ENCODE results near the gene COP1.

The COP1 gene

DNA sequence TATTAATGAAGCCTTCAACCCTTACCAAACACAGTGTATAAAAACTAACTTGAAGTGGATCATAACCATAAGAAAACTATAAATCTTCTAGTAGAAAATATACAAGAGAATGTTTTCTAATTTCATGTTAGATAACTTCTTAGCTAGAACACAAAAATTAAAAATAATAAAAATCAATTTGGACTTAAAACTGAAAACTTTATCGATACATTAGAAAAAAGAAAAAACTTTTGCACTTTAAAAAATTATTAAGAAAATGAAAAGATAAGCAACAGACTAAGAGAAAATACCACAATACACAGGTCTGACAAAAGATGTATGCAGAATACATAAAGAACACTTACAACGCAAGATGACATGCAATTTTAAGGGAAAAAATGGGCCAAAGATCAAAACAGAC, 8.7 kb downstream of the COP1 start:
- H3K4me2 ChIP-seq (ENCODE audit: insufficient read depth, low read length) = no peak overlapping the region
- DNase-seq (no peak), ATAC-seq (ENCODE audit: insufficient read depth, low read depth) (no peak)
- no peak overlapping the region for H3K4me3 ChIP-seq (ENCODE audit: low read depth in 1 of 2, low read length in 2 of 2)
- H3K27ac ChIP-seq (ENCODE audit: low read length) = no peak overlapping the region
- no peaks in the 10 kb centered on the region for H3K27me3 ChIP-seq (ENCODE audit: insufficient read depth, low read length, poor library complexity)
- H3K4me1 ChIP-seq (ENCODE audit: insufficient read depth, low read length) = peaks cover 19% of the 10 kb centered on the region
- no peak overlapping the region for H2AFZ ChIP-seq (ENCODE audit: low read depth, low read length)
- H3K79me2 ChIP-seq (ENCODE audit: insufficient read depth, low read length) = peaks cover 100% of the 10 kb centered on the region
- no peak for TF ChIP-seq EZH2 (IDR thresholded peaks at IDR 0.05; ENCODE audit: borderline replicate concordance, low read depth, low read length, severe bottlenecking)
- TF ChIP-seq, protein P1, sequence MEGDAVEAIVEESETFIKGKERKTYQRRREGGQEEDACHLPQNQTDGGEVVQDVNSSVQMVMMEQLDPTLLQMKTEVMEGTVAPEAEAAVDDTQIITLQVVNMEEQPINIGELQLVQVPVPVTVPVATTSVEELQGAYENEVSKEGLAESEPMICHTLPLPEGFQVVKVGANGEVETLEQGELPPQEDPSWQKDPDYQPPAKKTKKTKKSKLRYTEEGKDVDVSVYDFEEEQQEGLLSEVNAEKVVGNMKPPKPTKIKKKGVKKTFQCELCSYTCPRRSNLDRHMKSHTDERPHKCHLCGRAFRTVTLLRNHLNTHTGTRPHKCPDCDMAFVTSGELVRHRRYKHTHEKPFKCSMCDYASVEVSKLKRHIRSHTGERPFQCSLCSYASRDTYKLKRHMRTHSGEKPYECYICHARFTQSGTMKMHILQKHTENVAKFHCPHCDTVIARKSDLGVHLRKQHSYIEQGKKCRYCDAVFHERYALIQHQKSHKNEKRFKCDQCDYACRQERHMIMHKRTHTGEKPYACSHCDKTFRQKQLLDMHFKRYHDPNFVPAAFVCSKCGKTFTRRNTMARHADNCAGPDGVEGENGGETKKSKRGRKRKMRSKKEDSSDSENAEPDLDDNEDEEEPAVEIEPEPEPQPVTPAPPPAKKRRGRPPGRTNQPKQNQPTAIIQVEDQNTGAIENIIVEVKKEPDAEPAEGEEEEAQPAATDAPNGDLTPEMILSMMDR (IDR thresholded peaks at IDR 0.05; ENCODE audit: borderline replicate concordance, extremely low read depth, low read length, poor library complexity, severe bottlenecking) = no peak
- H4K20me1 ChIP-seq (ENCODE audit: insufficient read depth, low read length) = peaks cover 74% of the 10 kb centered on the region
- peaks cover 4% of the 10 kb centered on the region; the same call in 1 of the 2 replicates for H3K36me3 ChIP-seq (ENCODE audit: insufficient read depth, low read length)
- no peaks in the 10 kb centered on the region for H3K9me3 ChIP-seq (ENCODE audit: insufficient read depth, low read length, severe bottlenecking)
- H3K9ac ChIP-seq (ENCODE audit: low read depth, low read length) = no peak overlapping the region

DNA sequence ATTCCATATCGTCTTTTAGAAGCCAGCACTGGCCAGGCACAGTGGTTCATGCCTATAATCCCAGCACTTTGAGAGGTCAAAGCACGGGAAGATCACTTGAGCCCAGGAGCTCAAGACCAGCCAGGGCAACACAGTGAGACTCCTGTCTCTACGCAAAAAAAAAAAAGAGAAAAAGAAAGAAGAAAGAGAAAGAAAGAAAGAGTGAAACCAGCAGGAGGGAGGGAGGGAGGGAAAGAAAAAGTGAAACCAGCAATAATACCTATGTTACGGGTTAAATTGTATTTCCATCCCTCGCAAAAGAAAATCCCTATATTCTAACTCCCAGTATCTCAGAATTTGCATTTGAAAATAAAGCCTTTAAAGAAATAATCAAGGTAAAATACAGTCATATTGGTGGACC, 10.4 kb downstream of the COP1 start:
- H4K20me1 ChIP-seq (ENCODE audit: insufficient read depth, low read length) = peaks cover 76% of the 10 kb centered on the region
- H3K4me3 ChIP-seq (ENCODE audit: low read depth in 1 of 2, low read length in 2 of 2) = no peak overlapping the region
- 0 out of 3 replicates have a peak, but pooled peaks have one; percentile 14 for ATAC-seq (ENCODE audit: insufficient read depth, low read depth)
- no peaks in the 10 kb centered on the region for H3K9me3 ChIP-seq (ENCODE audit: insufficient read depth, low read length, severe bottlenecking)
- DNase-seq = no peak
- H2AFZ ChIP-seq (ENCODE audit: low read depth, low read length) = no peak overlapping the region
- H3K4me2 ChIP-seq (ENCODE audit: insufficient read depth, low read length) = peak overlapping the region; percentile 7; the same call in 1 of the 2 replicates
- peaks cover 4% of the 10 kb centered on the region; the same call in 1 of the 2 replicates for H3K36me3 ChIP-seq (ENCODE audit: insufficient read depth, low read length)
- no peak overlapping the region for H3K9ac ChIP-seq (ENCODE audit: low read depth, low read length)
- H3K4me1 ChIP-seq (ENCODE audit: insufficient read depth, low read length) = peaks cover 10% of the 10 kb centered on the region
- H3K27me3 ChIP-seq (ENCODE audit: insufficient read depth, low read length, poor library complexity) = no peaks in the 10 kb centered on the region
- H3K79me2 ChIP-seq (ENCODE audit: insufficient read depth, low read length) = peaks cover 100% of the 10 kb centered on the region
- no peak for TF ChIP-seq EZH2 (IDR thresholded peaks at IDR 0.05; ENCODE audit: borderline replicate concordance, low read depth, low read length, severe bottlenecking)
- TF ChIP-seq, protein P1 (IDR thresholded peaks at IDR 0.05; ENCODE audit: borderline replicate concordance, extremely low read depth, low read length, poor library complexity, severe bottlenecking) = no peak
- no peak overlapping the region for H3K27ac ChIP-seq (ENCODE audit: low read length)

DNA sequence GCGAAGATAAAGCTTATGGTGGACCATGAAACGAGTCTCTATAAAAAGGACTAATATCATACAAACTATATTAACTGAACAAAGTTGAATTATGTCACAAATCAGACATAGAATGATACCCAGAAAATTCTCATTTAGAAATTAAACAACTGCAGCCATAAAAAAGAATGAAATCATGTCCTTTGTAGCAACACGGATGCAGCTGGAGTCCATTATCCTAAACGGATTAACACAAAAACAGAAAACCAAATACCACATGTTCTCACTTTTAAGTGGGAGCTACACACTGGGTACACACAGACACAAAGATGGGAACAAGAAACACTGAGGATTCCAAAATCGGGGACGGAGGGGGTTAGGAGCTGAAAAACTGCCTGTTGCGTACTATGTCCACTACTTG, 11.5 kb downstream of the COP1 start:
- Histone ChIP-seq H3K36me3 (ENCODE audit: insufficient read depth, low read length) (peaks cover 4% of the 10 kb centered on the region; the same call in 1 of the 2 replicates), H4K20me1 (ENCODE audit: insufficient read depth, low read length) (peaks cover 75% of the 10 kb centered on the region), H3K9ac (ENCODE audit: low read depth, low read length) (no peak overlapping the region), H3K79me2 (ENCODE audit: insufficient read depth, low read length) (peaks cover 100% of the 10 kb centered on the region), H3K4me1 (ENCODE audit: insufficient read depth, low read length) (peaks cover 10% of the 10 kb centered on the region), H3K27ac (ENCODE audit: low read length) (no peak overlapping the region), H3K4me3 (ENCODE audit: low read depth in 1 of 2, low read length in 2 of 2) (no peak overlapping the region), H3K4me2 (ENCODE audit: insufficient read depth, low read length) (no peak overlapping the region), H3K27me3 (ENCODE audit: insufficient read depth, low read length, poor library complexity) (no peaks in the 10 kb centered on the region), H3K9me3 (ENCODE audit: insufficient read depth, low read length, severe bottlenecking) (no peaks in the 10 kb centered on the region), H2AFZ (ENCODE audit: low read depth, low read length) (no peak overlapping the region)
- DNase-seq (no peak), ATAC-seq (ENCODE audit: insufficient read depth, low read depth) (no peak)
- TF ChIP-seq EZH2 (IDR thresholded peaks at IDR 0.05; ENCODE audit: borderline replicate concordance, low read depth, low read length, severe bottlenecking) = no peak
- TF ChIP-seq, protein P1 (IDR thresholded peaks at IDR 0.05; ENCODE audit: borderline replicate concordance, extremely low read depth, low read length, poor library complexity, severe bottlenecking) = no peak
